Ascending aorta (tissue), 2 donors: ENCODE results near the gene ARHGAP18. TPM values are rescaled to one million over a fixed set of nuclear protein-coding genes. Genes with fewer than 3 reads are reported as not detected.

Experiments used
- DNase-seq, 2 donors: peaks; one replicate each; pipeline ENCODE4 v3.0.0-alpha.2; 2019; ENCODE audit warnings: low spot score in 2 of 2
- H3K27ac ChIP-seq, 2 donors: fragments of 200-600 bp; sonication (generic); one replicate each; pipeline ENCODE4 v1.5.1; 2016 to 2017; ENCODE audit warnings: mild to moderate bottlenecking in 1 of 2
- H3K27me3 ChIP-seq: fragments of 200-600 bp; sonication (generic); one replicate; pipeline ENCODE4 v1.5.1; 2017
- H3K36me3 ChIP-seq, 2 donors: fragments of 200-600 bp; sonication (generic); one replicate each; pipeline ENCODE4 v1.5.1; 2016
- H3K4me1 ChIP-seq, 2 donors: fragments of 200-600 bp; sonication (generic); one replicate each; pipeline ENCODE4 v1.5.1; 2016 to 2017; ENCODE audit warnings: mild to moderate bottlenecking in 1 of 2
- H3K4me3 ChIP-seq, 2 donors: fragments of 200-600 bp; sonication (generic); one replicate each; pipeline ENCODE4 v1.5.1; 2016 to 2017; ENCODE audit warnings: mild to moderate bottlenecking in 1 of 2
- H3K9me3 ChIP-seq, 2 donors: fragments of 200-600 bp; sonication (generic); one replicate each; pipeline ENCODE4 v1.5.1; 2016
- intact Hi-C: fragments of 100-400 bp; cut with DNase I; formaldehyde crosslinking; loops from one replicate; pipeline ENCODE4 v1.15.1; 2023
- total RNA-seq: library from RNA; depleted of rRNA; stranded (reverse); fragments of >200 nt; gene quantifications from one replicate; pipeline ENCODE4 v1.1.0, GENCODE V29; 2016
- TF ChIP-seq, protein P1 (sequence below), 3 experiments: fragments of 200-600 bp in 2 of 3; fragments of 450-650 bp in 1 of 3; sonication (generic) in 2 of 3; IDR thresholded peaks; one replicate each; pipeline ENCODE4 v1.5.1; 2016 to 2019; ENCODE audit warnings: antibody characterized with exemption in 3 of 3, mild to moderate bottlenecking in 1 of 3, moderate library complexity in 1 of 3

The ARHGAP18 gene
- total RNA-seq, 1 donor from 2014 or later: 10.7 TPM

DNA sequence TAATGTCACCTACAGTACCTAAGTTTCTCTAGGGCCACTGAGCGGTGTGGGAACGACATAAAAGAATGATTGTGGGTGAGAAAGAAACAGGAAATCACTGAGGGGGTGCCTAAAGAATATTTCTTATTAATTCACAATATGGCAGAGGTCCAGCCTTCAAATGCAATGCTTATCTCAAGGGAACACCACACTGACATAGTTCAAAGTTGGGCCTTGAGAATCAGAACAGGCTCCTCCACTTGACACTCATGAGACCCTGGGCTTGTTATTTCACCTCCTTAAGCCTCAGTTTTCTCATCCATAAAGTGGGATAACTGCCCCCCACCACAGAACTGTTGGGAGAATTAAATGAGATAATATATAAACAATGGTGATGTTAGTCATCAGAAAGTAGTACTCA, 40.4 kb upstream of the ARHGAP18 start:
- no peak for DNase-seq
- Histone ChIP-seq H3K27ac (no peak overlapping the region), H3K4me1 (peaks cover 0 to 15% of the 10 kb centered on the region in 2 donors), H3K36me3 (no peaks in the 10 kb centered on the region), H3K4me3 (no peak overlapping the region), H3K27me3 (no peaks in the 10 kb centered on the region), H3K9me3 (no peaks in the 10 kb centered on the region)
- TF ChIP-seq, protein P1, sequence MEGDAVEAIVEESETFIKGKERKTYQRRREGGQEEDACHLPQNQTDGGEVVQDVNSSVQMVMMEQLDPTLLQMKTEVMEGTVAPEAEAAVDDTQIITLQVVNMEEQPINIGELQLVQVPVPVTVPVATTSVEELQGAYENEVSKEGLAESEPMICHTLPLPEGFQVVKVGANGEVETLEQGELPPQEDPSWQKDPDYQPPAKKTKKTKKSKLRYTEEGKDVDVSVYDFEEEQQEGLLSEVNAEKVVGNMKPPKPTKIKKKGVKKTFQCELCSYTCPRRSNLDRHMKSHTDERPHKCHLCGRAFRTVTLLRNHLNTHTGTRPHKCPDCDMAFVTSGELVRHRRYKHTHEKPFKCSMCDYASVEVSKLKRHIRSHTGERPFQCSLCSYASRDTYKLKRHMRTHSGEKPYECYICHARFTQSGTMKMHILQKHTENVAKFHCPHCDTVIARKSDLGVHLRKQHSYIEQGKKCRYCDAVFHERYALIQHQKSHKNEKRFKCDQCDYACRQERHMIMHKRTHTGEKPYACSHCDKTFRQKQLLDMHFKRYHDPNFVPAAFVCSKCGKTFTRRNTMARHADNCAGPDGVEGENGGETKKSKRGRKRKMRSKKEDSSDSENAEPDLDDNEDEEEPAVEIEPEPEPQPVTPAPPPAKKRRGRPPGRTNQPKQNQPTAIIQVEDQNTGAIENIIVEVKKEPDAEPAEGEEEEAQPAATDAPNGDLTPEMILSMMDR (IDR thresholded peaks at IDR 0.05): no peak
- intact Hi-C loops: loop anchor here (2.0 kb wide), 1 partner anchor 152 kb away; no protein-coding TSS in a partner anchor

DNA sequence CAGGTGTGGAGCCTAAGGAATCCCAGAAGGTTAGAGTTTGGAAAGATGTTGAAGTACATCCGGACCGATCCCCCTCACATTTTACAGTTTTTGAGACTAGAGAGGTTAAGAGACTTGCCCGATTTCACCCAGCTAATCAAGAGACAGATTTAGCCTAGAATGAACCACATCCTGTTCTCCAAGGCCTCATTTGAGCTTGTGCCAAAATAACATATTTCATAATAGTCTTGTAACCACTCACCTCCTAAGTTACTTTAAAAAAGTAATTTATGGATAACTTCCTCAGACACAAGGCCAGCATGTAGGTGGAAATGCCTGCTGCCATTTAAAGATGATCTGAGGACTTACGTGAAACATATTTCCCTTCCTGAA, 39.8 kb upstream of the ARHGAP18 start:
- Histone ChIP-seq H3K27ac (no peak overlapping the region), H3K9me3 (no peaks in the 10 kb centered on the region), H3K36me3 (no peaks in the 10 kb centered on the region), H3K27me3 (no peaks in the 10 kb centered on the region), H3K4me3 (no peak overlapping the region), H3K4me1 (peaks cover 0 to 15% of the 10 kb centered on the region in 2 donors)
- no peak for DNase-seq
- TF ChIP-seq, protein P1 (IDR thresholded peaks at IDR 0.05): no peak
- intact Hi-C loops: loop anchor here (2.0 to 5.0 kb wide), 2 partner anchors 67 to 151 kb away; no protein-coding TSS in a partner anchor

DNA sequence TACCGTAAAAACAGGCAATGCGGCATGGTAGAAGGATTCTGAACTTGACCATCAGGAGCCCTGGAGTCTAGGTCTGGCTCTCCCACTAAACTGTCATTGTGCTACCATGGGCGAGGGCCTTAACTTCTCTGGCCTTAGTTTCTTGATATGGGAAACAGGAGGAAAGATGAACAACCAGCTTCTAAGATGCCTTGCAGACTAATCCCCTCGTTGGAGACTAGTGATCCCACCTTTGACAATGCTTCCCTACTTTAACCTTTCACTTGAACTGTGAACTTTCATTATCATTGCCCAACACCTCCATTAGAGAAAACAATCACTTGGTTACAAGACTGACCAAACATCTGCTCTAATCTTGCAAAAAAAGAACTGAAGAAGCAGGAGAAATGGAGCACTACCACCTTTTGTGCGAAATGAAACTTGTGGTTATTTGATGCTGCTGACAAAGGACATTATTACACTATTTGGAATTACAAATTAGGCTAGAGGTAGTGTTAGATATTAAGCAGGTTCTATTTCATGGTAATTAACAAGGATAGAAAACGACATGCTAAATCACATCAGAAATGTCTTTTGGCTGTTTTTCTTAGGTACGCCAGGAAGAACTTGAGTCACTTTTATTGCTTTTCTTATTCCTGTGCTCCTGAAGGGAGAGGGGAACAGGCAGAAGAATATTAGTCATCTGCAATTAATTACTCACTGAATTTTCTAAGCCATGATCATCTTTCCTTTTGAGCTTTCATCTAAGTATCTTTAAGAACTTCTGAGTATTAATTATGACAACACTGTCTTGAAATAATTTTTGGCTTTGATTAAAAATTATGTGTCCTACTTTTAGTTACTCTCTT, 39.1 kb upstream of the ARHGAP18 start:
- no peak overlapping the region for H3K4me3 ChIP-seq
- DNase-seq: no peak
- H3K36me3 ChIP-seq: no peaks in the 10 kb centered on the region
- no peaks in the 10 kb centered on the region for H3K27me3 ChIP-seq
- intact Hi-C loops: loop anchor here (5.0 kb wide), 1 partner anchor 67 kb away; no protein-coding TSS in a partner anchor
- peaks cover 0 to 15% of the 10 kb centered on the region in 2 donors for H3K4me1 ChIP-seq
- H3K9me3 ChIP-seq: no peaks in the 10 kb centered on the region
- H3K27ac ChIP-seq: no peak overlapping the region
- TF ChIP-seq, protein P1 (IDR thresholded peaks at IDR 0.05): no peak

DNA sequence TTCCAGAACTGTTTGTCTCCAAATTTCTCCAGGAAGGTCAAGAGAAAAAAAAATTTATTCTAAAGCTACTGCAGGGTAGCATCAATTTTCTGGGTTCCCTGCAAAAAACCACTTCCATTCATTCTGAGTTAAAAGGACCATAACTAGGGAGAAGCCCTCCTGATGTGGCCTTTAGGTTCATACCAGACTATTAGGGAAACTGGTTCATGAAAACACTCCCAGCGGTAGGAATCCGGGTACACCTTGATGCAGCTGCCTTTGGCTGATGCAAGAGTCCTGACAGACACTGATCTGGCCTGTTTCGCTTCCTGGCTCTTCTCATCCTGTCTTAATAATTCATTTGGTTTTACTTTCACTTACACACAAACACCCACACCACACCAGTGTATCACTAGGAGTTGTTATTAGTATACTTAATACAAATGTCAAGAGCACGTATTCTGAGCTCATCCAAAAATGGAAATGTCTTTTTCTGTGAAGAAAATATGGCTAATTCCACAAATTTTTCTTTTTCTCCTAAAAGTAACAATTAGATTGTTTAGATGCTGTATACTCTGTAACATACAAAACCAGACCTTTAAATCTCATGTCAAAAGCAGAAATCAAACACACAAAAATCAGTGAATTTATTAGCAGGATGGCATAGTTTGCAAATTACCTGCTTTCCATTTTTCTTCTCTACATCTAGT, 38.4 kb upstream of the ARHGAP18 start:
- no peak overlapping the region for H3K4me3 ChIP-seq
- peaks cover 0 to 15% of the 10 kb centered on the region in 2 donors for H3K4me1 ChIP-seq
- H3K36me3 ChIP-seq: no peaks in the 10 kb centered on the region
- no peaks in the 10 kb centered on the region for H3K9me3 ChIP-seq
- no peak overlapping the region for H3K27ac ChIP-seq
- no peaks in the 10 kb centered on the region for H3K27me3 ChIP-seq
- intact Hi-C loops: loop anchor here (5.0 kb wide), 1 partner anchor 66 kb away; no protein-coding TSS in a partner anchor
- DNase-seq: no peak
- TF ChIP-seq, protein P1 (IDR thresholded peaks at IDR 0.05): no peak

DNA sequence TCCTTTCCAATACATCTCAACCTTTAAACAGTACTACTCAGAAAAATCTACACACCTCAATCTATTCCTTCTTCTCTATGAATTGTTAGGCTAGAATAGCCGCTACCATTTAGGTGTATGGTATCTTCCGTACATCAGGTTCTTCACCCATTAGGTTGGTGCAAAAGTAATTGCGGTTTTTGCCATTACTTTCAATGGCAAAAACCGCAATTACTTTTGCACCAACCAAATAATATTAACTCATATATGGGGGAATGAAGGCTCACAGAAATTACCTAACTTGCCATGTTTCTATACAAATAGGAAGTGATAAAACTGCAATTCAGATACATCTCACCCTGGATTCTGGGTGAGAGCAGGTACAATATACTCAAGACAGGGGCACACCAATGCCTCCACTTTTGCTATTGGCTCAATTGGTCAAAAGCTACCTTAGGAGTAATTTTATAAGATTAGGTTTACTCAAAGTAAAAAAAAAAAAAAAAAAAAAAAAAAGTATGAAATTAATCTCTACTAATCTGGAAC, 37.7 kb upstream of the ARHGAP18 start:
- no peak overlapping the region for H3K4me3 ChIP-seq

More for the DNA sequence above, 37.7 kb upstream of the ARHGAP18 start:
- H3K4me1 ChIP-seq: peaks cover 0 to 15% of the 10 kb centered on the region in 2 donors
- H3K36me3 ChIP-seq: no peaks in the 10 kb centered on the region
- no peaks in the 10 kb centered on the region for H3K9me3 ChIP-seq
- intact Hi-C loops: loop anchor here (5.0 kb wide), 1 partner anchor 65 kb away; no protein-coding TSS in a partner anchor
- no peaks in the 10 kb centered on the region for H3K27me3 ChIP-seq
- DNase-seq: no peak
- TF ChIP-seq, protein P1 (IDR thresholded peaks at IDR 0.05): no peak
- no peak overlapping the region for H3K27ac ChIP-seq
